AG04450 (cell line): ENCODE results near the gene FRMPD4. TPM values are rescaled to one million over a fixed set of nuclear protein-coding genes. Genes with fewer than 3 reads are reported as not detected.

Experiments
- CTCF ChIA-PET: fragments of 300-600, 350-600 bp; formaldehyde crosslinking; extraction: SDS; loops from one replicate; lab custom pipeline; 2022; ENCODE audit warnings: antibody characterized with exemption, inconsistent platforms; lab: Charles Lee
- POLR2A ChIA-PET: fragments of 350-600 bp; formaldehyde crosslinking; extraction: SDS; loops from one replicate; lab custom pipeline; 2021; ENCODE audit warnings: antibody characterized with exemption, inconsistent platforms; lab: Yijun Ruan, JAX
- DNase-seq: peaks from one replicate; pipeline ENCODE4 v3.0.0-alpha.2; 2011; ENCODE audit warnings: low read depth, low spot score
- H3K27ac ChIP-seq: one replicate; pipeline ENCODE4 v1.5.1; 2012; ENCODE audit warnings: low read depth, low read length, control low read depth
- H3K27me3 ChIP-seq: one replicate; pipeline ENCODE4 v1.6.0; 2012; ENCODE audit warnings: low read length; ENCODE audit not compliant: control insufficient read depth, insufficient read depth
- H3K4me3 ChIP-seq: 2 replicates; pipeline ENCODE4 v1.5.1; 2011; ENCODE audit warnings: mild to moderate bottlenecking, low read depth, low read length, control low read depth
- H3K9me3 ChIP-seq: 2 replicates; pipeline ENCODE4 v1.5.1; 2012; ENCODE audit warnings: low read length; ENCODE audit not compliant: control insufficient read depth, insufficient read depth
- CTCF ChIP-seq: IDR thresholded peaks from 2 replicates; pipeline ENCODE4 v1.5.1; 2011; ENCODE audit warnings: low read depth, low read length, control low read depth, inconsistent platforms
- polyA plus RNA-seq: library from polyadenylated mRNA; depleted of rRNA; stranded (reverse); fragments of >200 nt; gene quantifications from 2 replicates; pipeline ENCODE4 v1.2.3, GENCODE V29; 2011

FRMPD4 gene
- polyA plus RNA-seq, 1 experiment = 2.7 TPM

- ChIA-PET POLR2A (no interaction called here), CTCF (no interaction called here)
These were observed 210.9 kb downstream of the FRMPD4 start for GRCh38 chrX:12349201-12349600.

GRCh38 chrX:12352922-12353321, 214.6 kb downstream of the FRMPD4 start:
- no peak for TF ChIP-seq CTCF
- POLR2A ChIA-PET = no interaction called here

More at GRCh38 chrX:12349201-12349600, 210.9 kb downstream of the FRMPD4 start:
- DNase-seq = no peak
- Histone ChIP-seq H3K9me3 (no peaks in the 10 kb centered on the region), H3K27me3 (no peaks in the 10 kb centered on the region), H3K4me3 (no peak overlapping the region), H3K27ac (no peak overlapping the region)
- TF ChIP-seq CTCF = no peak

GRCh38 chrX:12360383-12360782, 222.1 kb downstream of the FRMPD4 start:
- DNase-seq = peak; percentile 30
- POLR2A ChIA-PET = interaction anchor here (1.2 kb wide), 1 partner anchor 10 kb away, joined by 3 read pairs; no protein-coding TSS in a partner anchor
- CTCF ChIA-PET = no interaction called here
- no peak for TF ChIP-seq CTCF
- no peaks in the 10 kb centered on the region for H3K9me3 ChIP-seq
- no peak overlapping the region for H3K4me3 ChIP-seq
- H3K27me3 ChIP-seq = no peaks in the 10 kb centered on the region
- H3K27ac ChIP-seq = no peak overlapping the region

More at GRCh38 chrX:12352922-12353321, 214.6 kb downstream of the FRMPD4 start:
- Histone ChIP-seq H3K4me3 (no peak overlapping the region), H3K27me3 (no peaks in the 10 kb centered on the region), H3K9me3 (no peaks in the 10 kb centered on the region), H3K27ac (no peak overlapping the region)
- no peak for DNase-seq
- CTCF ChIA-PET = no interaction called here

- Histone ChIP-seq H3K27me3 (no peaks in the 10 kb centered on the region), H3K27ac (peak overlapping the region; percentile 71), H3K4me3 (no peak overlapping the region), H3K9me3 (no peaks in the 10 kb centered on the region)
- CTCF ChIA-PET = interaction anchor here (1.5 kb wide), 1 partner anchor 281 kb away, joined by 4 read pairs; no protein-coding TSS in a partner anchor
- DNase-seq = no peak
- TF ChIP-seq CTCF = no peak
- POLR2A ChIA-PET = interaction anchor here (1.1 to 1.2 kb wide), 2 partner anchors 9 to 61 kb away, joined by 3 read pairs; no protein-coding TSS in a partner anchor
These were observed 222.8 kb downstream of the FRMPD4 start for GRCh38 chrX:12360986-12361598.

- TF ChIP-seq CTCF = no peak
- Histone ChIP-seq H3K9me3 (no peaks in the 10 kb centered on the region), H3K27me3 (no peaks in the 10 kb centered on the region), H3K27ac (no peak overlapping the region), H3K4me3 (no peak overlapping the region)
- POLR2A ChIA-PET = no interaction called here
- CTCF ChIA-PET = no interaction called here
- DNase-seq = no peak
These were observed 224.9 kb downstream of the FRMPD4 start for GRCh38 chrX:12363216-12363615.
